22Rv1 (cell line): ENCODE data around the gene IGSF21.

Experiments used
- ZFX ChIP-seq: fragments of 450-650 bp; IDR thresholded peaks from 2 replicates; pipeline ENCODE4 v1.6.1; 2017; ENCODE audit warnings: antibody characterized with exemption, borderline replicate concordance
- TF ChIP-seq, protein P1 (sequence below): fragments of 450-650 bp; IDR thresholded peaks from 2 replicates; pipeline ENCODE4 v1.5.1; 2017; ENCODE audit warnings: mild to moderate bottlenecking

DNA sequence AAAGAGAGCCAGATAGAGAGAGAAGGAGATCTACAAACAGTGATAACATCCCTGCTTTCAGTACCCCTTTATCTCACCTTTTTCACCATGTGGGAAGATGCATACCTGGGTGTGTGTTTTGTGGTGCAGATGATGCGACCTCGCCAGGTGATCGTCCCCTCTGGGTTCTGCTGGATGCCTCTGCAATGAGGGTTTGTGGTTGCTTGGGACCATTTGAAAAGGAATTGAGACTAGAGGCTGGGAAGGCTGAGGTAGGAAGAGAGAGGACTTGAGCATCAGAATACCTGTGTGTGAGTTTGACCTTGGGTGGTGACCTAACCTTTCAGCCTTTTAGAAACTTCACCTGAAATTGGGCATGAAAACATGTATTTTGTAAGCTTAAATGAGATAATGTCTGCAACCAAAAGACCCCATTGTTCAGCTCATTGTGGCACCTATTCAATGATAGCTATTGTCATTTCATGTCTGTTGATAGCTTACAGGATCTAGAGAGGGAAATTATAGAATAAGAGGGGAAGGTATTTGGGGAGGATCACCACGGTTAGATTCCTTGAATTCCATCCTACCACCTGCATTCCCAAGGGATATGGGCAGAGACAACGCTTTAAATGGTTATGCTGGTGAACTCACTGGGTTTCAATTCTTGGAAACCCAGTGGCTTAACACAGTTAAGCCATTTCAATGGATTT lies 125.7 kb downstream of the IGSF21 start:
- TF ChIP-seq, protein P1, sequence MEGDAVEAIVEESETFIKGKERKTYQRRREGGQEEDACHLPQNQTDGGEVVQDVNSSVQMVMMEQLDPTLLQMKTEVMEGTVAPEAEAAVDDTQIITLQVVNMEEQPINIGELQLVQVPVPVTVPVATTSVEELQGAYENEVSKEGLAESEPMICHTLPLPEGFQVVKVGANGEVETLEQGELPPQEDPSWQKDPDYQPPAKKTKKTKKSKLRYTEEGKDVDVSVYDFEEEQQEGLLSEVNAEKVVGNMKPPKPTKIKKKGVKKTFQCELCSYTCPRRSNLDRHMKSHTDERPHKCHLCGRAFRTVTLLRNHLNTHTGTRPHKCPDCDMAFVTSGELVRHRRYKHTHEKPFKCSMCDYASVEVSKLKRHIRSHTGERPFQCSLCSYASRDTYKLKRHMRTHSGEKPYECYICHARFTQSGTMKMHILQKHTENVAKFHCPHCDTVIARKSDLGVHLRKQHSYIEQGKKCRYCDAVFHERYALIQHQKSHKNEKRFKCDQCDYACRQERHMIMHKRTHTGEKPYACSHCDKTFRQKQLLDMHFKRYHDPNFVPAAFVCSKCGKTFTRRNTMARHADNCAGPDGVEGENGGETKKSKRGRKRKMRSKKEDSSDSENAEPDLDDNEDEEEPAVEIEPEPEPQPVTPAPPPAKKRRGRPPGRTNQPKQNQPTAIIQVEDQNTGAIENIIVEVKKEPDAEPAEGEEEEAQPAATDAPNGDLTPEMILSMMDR = no peak
- TF ChIP-seq ZFX = no peak
